HEK293T (cell line): ENCODE results near the gene ARMS2.

Source experiments
- CTCF ChIA-PET: fragments of 350-600 bp; formaldehyde crosslinking; extraction: SDS; loops from one replicate; lab custom pipeline; 2021; ENCODE audit warnings: antibody characterized with exemption, inconsistent platforms; lab: Yijun Ruan, JAX
- POLR2A ChIA-PET: fragments of 350-600 bp; formaldehyde crosslinking; extraction: SDS; loops from one replicate; lab custom pipeline; 2020; ENCODE audit warnings: antibody characterized with exemption, inconsistent platforms; lab: Yijun Ruan, JAX
- DNase-seq: peaks from one replicate; pipeline ENCODE4 v3.0.0; 2012; ENCODE audit warnings: mixed read lengths; ENCODE audit errors: extremely low spot score
- ARNT ChIP-seq: fragments of 450-650 bp; IDR thresholded peaks from 2 replicates; pipeline ENCODE4 v1.6.1; 2017; ENCODE audit warnings: mild to moderate bottlenecking
- BHLHE40 ChIP-seq: fragments of 450-650 bp; IDR thresholded peaks from 2 replicates; pipeline ENCODE4 v1.6.1; 2016; ENCODE audit warnings: mild to moderate bottlenecking, moderate library complexity, borderline replicate concordance
- CTBP1 ChIP-seq: fragments of 450-650 bp; IDR thresholded peaks from 2 replicates; pipeline ENCODE4 v1.6.1; 2016; ENCODE audit warnings: borderline replicate concordance
- ELF4 ChIP-seq: fragments of 450-650 bp; IDR thresholded peaks from 2 replicates; pipeline ENCODE4 v1.6.1; 2017; ENCODE audit warnings: antibody characterized with exemption
- FOXA1 ChIP-seq: fragments of 450-650 bp; IDR thresholded peaks from 2 replicates; pipeline ENCODE4 v1.6.1; 2016; ENCODE audit warnings: mild to moderate bottlenecking
- FOXK2 ChIP-seq: fragments of 450-650 bp; IDR thresholded peaks from 2 replicates; pipeline ENCODE4 v1.6.1; 2016; ENCODE audit warnings: mild to moderate bottlenecking
- FOXM1 ChIP-seq: fragments of 450-650 bp; IDR thresholded peaks from 2 replicates; pipeline ENCODE4 v1.6.1; 2017; ENCODE audit warnings: mild to moderate bottlenecking, borderline replicate concordance
- HDGF ChIP-seq: fragments of 450-650 bp; IDR thresholded peaks from 2 replicates; pipeline ENCODE4 v1.6.1; 2017; ENCODE audit warnings: antibody characterized with exemption, borderline replicate concordance
- L3MBTL2 ChIP-seq: fragments of 450-650 bp; conservative IDR thresholded peaks from 2 replicates; pipeline ENCODE4 v1.6.1; 2016; ENCODE audit warnings: mild to moderate bottlenecking
- LEF1 ChIP-seq: fragments of 450-650 bp; IDR thresholded peaks from 2 replicates; pipeline ENCODE4 v1.6.1; 2017; ENCODE audit warnings: mild to moderate bottlenecking, borderline replicate concordance
- NFRKB ChIP-seq: fragments of 450-650 bp; IDR thresholded peaks from 2 replicates; pipeline ENCODE4 v1.6.1; 2016; ENCODE audit warnings: mild to moderate bottlenecking, moderate library complexity
- PKNOX1 ChIP-seq: fragments of 450-650 bp; IDR thresholded peaks from 2 replicates; pipeline ENCODE4 v1.6.1; 2016
- SP1 ChIP-seq: fragments of 450-650 bp; IDR thresholded peaks from 2 replicates; pipeline ENCODE4 v1.6.1; 2017
- SUZ12 ChIP-seq: fragments of 450-650 bp; IDR thresholded peaks from 2 replicates; pipeline ENCODE4 v1.6.1; 2016; ENCODE audit warnings: mild to moderate bottlenecking
- TARDBP ChIP-seq: fragments of 450-650 bp; IDR thresholded peaks from 2 replicates; pipeline ENCODE4 v1.6.1; 2016
- ZNF384 ChIP-seq: fragments of 450-650 bp; IDR thresholded peaks from 2 replicates; pipeline ENCODE4 v1.6.1; 2016

Gene ARMS2

DNA sequence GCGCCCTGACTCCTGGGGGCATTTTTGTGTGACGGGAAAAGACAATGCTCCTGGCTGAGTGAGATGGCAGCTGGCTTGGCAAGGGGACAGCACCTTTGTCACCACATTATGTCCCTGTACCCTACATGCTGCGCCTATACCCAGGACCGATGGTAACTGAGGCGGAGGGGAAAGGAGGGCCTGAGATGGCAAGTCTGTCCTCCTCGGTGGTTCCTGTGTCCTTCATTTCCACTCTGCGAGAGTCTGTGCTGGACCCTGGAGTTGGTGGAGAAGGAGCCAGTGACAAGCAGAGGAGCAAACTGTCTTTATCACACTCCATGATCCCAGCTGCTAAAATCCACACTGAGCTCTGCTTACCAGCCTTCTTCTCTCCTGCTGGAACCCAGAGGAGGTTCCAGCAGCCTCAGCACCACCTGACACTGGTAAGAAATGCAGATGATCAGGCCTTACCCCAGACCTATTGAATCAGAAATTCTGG is at the start of gene ARMS2:
Gene ARMS2, plus strand, starts transcription at position 51 of the 478 bp plus-strand sequence. Its CDS starts 75 bp downstream, at position 126.
- POLR2A ChIA-PET: no interaction called here
- no peak for TF ChIP-seq HDGF
- no peak for TF ChIP-seq BHLHE40
- no peak for TF ChIP-seq FOXM1
- TF ChIP-seq FOXA1: no peak

DNA sequence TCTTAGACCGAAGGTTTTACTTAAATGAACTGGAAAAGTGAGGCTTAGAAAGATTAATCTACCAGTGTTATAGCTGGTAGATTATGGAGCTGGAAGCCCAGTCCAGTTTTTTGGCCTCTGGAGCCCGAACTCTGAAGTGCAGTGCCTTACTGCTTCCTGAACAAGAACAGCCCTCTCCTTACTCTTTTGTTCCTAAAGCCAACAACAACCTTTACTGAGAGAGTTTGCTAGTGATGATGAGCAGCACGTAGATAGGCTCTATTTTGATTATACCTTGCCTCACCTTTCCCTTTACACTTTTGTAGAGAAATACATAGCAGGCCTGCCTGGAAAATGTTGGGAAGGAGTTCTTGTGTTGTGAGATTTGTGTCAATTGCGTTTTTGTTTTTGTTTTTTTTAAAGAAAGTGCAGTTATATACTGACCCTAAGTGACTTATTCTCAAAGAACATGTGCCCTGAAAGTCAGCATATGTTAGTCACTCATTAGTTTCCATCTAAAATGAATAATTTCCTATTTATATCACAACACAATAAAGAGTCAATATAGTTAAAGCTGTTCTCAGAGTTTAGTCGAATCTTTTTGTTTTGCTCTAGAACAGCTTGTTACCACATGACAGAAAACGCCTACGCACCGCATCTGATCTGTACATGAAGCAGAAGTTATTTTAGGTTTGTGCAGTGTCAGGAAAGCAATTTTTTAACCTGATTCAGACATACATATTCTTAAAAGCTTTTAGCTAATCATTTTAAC is 46.9 kb upstream of the ARMS2 start:
- no peak for TF ChIP-seq L3MBTL2
- no peak for TF ChIP-seq FOXK2
- no peak for TF ChIP-seq BHLHE40
- no peak for TF ChIP-seq SUZ12
- no peak for TF ChIP-seq ZNF384
- TF ChIP-seq FOXM1: no peak
- TF ChIP-seq SP1: no peak
- TF ChIP-seq LEF1: no peak
- no peak for TF ChIP-seq TARDBP
- no peak for TF ChIP-seq HDGF
- no peak for TF ChIP-seq CTBP1
- no peak for TF ChIP-seq ELF4
- POLR2A ChIA-PET: no interaction called here
- CTCF ChIA-PET: no interaction called here
- no peak for DNase-seq

More for the DNA sequence above, at the start of gene ARMS2:
- no peak for DNase-seq
- CTCF ChIA-PET: no interaction called here

- ChIA-PET POLR2A (no interaction called here), CTCF (no interaction called here)
- no peak for DNase-seq
- TF ChIP-seq BHLHE40 (no peak), SP1 (no peak), SUZ12 (no peak), HDGF (no peak), FOXA1 (no peak), NFRKB (no peak), ELF4 (no peak), L3MBTL2 (no peak), FOXK2 (no peak), PKNOX1 (no peak), TARDBP (no peak), ARNT (no peak), CTBP1 (no peak), FOXM1 (no peak), ZNF384 (no peak), LEF1 (no peak)
Measured at GRCh38 chr10:122413327-122413726, 41.1 kb upstream of the ARMS2 start.

DNA sequence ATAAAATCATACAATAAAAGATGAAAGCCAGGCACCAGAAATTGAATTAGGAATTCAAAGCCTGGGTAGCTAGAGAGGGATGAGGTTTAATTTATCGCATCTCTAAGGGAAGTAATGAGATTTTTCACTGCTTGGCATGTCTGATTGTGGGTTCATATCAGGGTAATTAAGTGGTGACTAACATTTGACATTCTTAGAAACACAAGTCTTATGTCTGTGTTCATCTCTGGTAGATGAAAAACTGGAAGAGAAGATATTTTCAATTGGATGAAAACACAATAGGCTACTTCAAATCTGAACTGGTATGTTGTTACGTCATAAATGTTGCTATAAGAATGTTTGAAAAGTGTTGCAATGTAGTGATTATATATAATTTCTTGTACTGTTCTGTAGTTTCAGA is 36.8 kb upstream of the ARMS2 start:
- no peak for DNase-seq
- TF ChIP-seq SUZ12 (no peak), NFRKB (no peak), PKNOX1 (no peak), LEF1 (no peak), TARDBP (no peak), FOXM1 (no peak), ARNT (no peak), HDGF (no peak), FOXA1 (no peak)
- POLR2A ChIA-PET: no interaction called here
- CTCF ChIA-PET: no interaction called here

- POLR2A ChIA-PET: no interaction called here
- no peak for DNase-seq
- CTCF ChIA-PET: interaction anchor here (1.5 kb wide), 1 partner anchor 121 kb away, joined by 4 read pairs; no protein-coding TSS in a partner anchor
- no peak for TF ChIP-seq LEF1
Measured at GRCh38 chr10:122419016-122419415, 35.4 kb upstream of the ARMS2 start.

DNA sequence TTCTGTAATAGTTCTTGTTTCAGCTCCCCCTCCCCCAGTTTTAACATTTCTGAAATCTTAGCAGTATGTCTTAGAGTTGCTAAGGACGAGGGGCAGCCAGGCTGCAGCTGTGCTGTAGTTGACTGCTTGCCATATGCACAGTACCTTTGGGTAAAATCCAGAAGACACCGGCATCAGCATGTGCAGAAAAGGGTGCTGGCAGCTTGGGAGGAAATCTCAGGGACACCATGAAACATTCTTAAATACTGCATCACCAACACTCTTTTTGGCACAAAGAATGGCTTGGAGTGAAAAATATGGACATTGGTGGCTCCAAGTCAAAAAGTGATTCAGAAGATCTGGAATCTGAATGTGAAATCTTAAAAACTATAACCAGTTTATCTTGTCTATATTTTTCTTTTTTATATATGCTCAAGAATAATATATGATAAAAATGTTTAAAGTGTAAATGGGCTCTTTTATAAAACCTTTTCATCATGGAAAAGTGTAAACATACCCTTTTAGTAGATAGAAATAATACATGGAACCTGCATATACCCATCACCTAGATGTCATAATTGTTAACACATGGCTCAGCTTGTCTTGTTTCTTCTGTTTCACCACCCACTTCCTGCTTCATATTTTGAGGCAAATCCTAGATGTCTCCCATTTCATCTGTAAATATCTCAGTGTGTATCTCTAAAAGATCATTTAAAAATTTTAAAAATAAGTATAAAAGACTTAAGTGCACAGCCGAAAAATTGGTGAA is 34.4 kb upstream of the ARMS2 start:
- ChIA-PET CTCF (no interaction called here), POLR2A (no interaction called here)
- TF ChIP-seq FOXA1 (no peak), ZNF384 (no peak), BHLHE40 (no peak), L3MBTL2 (no peak), CTBP1 (no peak), ARNT (no peak), FOXK2 (no peak), SP1 (no peak), NFRKB (no peak), FOXM1 (no peak), SUZ12 (no peak), PKNOX1 (no peak), HDGF (no peak), LEF1 (no peak)
- no peak for DNase-seq
